HG02763 (cell line): Measurements from ENCODE around the gene GARIN5A.

ENCODE experiments used
- ATAC-seq: cut with Tn5 transposase; IDR thresholded peaks from one replicate; pipeline ENCODE4 v1.9.1; 2021; ENCODE audit warnings: mild to moderate bottlenecking, moderate library complexity; ENCODE audit not compliant: unreplicated experiment

GARIN5A gene

DNA sequence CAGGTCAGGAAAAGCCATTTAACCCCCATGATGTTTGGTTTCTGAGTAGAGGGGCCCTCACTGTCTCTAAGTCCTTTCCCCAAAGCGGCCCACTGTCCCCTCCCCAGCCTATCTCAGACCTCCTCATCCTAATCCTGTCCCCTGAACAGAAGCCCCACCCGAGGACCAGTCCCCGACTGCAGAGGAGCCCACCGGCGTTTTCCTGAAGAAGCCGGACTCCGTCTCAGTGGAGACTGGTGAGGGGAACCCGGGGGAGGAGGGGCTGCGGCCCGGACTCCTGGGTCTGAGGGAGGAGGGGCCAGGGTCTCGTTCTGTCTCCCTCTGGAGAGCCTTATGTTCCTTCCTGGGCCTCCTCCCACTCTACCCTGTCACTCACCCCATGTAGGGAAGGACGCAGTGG is 41.0 kb downstream of the GARIN5A start:
- no peak for ATAC-seq

DNA sequence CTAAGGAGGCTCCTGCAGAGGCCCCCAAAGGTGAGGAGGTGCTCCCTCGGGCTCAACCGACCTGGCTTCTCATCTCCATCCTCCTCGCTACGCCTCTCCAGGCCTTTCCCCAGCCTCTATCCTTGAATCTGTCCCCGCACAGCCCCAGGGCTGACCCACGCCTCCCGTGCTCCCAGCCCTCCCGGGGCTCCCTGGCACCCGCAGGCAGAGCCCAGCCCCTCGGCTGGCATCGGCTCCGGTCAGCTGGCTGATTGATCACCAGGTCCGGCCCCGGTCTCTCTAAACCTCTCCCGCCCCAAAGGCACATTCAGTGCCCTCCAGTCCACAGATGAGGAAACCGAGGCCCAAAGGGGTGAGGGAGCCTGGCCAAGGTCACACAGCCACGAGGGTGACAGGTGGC is 41.4 kb downstream of the GARIN5A start:
- ATAC-seq = no peak

DNA sequence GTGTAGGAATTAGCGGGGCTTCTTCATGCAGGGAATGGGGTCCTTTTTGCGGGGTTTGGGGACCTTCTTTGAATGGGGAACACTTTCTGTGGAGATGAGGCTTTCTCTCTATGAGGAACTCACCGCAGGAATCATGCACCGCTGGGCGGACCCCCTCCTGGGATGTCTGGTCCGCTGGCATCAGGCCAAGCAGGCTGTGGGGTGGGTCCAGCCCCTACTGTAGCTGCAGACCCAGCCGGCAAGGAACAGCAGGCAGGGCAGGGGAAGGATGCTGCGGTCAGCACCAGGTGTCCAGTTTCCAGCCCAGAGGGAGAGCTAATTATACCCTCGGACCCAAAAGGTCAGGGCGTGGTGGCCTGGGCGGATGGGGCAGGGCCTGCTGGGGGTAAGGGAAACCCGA is 42.1 kb downstream of the GARIN5A start:
- no peak for ATAC-seq

DNA sequence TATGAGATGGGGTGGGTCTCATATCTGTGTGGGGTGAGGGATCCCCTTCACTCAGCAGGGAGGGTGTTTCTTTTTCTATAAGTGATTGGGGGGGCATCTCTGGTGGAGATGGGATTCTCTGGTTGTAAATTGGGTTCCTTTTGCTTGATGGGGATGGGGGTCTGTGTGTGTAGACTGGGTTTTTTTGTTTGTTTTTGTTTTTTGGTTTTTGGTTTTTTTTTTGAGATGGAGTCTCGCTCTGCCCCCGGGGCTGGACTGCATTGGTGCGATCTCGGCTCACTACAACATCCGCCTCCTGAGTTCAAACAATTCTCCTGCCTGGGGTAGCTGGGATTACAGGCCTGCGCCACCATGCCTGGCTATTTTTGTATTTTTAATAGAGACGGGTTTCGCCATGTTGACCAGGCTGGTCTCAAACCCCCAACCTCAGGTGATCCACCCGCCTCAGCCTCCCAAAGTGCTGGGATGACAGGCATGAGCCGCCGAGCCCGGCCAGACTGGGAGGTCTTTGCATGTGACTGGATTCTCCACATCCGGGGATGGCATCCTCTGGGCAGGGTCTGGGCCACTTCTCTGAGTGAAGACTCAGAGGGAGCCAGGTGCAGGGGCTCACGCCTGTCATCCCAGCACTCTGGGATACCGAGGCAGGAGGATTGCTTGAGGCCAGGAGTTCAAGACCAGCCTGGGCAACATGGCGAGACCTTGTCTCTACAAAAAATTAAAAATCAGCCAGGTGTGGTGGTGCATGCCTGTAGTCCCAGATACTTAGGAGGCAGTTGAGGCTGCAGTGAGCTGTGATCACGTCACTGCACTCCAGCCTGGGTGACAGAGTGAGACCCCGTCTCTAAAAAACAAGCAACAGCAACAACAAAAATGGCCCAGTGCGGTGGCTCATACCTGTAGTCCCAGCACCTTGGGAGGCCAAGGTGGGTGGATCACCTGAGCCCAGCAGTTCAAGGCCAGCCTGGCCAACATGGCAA is 43.2 kb downstream of the GARIN5A start:
- no peak for ATAC-seq

DNA sequence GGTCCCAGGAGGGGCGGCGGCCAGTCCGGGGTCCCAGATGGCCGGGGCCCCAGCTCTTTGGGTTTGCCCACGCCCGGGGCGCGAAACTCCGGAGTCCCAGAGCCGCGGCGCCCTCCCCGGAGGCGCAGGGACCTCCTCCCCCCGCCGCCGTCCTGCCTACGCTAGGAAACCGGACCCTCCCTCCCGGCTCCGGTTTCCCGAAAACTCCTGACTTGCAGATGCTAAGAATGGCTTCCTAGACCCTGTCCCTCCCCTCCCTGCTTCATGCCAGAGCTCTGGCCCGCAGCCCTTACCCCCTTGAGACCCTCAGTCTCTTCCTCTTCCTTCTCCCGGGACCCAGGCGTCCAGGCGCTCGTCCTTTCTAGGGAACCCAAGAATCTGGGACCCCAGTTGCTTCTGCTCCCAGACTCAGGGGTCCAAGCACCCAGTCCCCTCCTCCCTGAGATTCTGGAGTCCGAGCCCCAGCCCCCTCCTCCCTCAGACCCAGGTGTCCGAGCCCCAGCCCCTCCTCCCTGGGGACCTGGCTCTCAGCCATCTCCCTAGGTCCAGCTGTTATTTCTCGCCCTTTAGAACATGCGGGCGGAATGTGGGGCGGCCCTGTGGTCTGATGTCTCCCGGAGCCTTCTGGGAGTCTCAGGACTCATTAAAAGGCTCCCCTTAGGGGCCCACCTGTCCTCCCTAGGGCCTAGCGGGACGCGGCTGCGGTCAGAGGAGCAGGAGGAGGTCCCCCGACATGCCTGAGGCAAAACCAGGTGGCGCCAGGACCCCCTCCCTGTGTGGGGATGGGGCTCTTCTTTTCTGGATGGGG is 44.2 kb downstream of the GARIN5A start, which contains the start of gene MYBPC2:
MYBPC2 (plus strand) TSS at position 672 of the 808 bp plus-strand sequence; CDS start at position 734, 62 bp downstream.
- ATAC-seq = no peak

DNA sequence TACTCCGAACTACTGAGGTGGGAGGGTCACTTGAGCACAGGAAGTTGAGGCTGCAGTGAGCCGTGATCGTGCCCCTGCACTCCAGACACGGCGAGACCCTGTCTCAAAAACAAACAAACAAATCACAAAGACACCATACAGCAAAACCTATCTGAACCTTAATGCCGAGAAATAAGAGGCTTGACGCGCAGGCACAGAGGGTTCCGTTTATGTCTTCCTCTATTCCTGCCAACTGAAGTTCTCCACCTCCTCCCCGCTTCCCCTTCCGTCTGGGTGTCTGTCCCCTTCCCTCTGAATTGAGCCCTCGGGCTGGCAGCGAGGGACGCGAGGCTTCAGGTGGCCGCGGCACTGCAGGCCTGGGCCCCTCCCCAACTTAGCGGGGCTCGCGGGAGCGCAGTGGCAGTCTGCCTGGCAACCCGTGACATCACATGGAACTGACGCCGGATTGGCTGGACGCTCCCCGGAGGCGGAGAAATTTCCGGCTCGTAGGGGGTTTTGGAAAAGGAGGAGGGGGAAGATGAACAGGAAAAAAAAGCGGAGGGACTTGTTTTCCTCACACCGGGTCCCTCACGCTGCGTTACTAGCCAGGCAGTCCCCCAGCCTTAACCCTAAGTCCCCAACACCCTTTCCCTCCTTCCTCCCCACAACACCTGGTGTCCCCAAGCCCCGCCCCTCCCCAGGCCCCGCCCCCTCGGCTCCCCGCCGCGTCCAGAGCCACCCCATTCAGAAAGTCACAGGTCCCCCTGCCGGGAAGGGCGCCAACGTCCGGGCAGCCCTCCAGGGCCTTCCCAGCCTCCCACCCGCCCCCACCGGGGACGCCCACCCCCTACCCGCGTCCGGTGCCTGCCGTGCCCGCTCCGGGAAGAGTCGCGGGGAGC is 45.1 kb downstream of the GARIN5A start:
- ATAC-seq = peak; percentile 75

DNA sequence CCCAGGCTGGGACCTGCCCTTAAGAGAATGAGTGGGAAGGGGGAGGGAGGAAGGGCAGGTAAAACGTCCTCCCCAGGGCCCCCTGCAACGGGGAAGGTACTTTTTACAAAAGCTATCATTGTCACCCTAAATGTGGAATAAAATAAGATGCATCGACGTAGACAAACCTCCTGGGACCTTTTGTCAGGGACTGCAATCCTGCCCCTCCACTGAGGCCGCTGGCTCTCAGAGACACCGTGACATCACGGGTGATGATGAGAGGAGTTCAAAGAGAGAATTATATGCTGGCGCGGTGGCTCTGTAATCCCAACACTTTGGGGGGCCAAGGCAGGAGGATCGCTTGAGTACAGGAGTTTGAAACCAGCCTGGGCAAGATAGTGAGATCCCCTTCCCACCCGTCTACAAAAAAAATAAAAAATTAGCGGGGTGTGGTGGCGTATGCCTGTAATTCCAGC is 45.7 kb downstream of the GARIN5A start:
- no peak for ATAC-seq

DNA sequence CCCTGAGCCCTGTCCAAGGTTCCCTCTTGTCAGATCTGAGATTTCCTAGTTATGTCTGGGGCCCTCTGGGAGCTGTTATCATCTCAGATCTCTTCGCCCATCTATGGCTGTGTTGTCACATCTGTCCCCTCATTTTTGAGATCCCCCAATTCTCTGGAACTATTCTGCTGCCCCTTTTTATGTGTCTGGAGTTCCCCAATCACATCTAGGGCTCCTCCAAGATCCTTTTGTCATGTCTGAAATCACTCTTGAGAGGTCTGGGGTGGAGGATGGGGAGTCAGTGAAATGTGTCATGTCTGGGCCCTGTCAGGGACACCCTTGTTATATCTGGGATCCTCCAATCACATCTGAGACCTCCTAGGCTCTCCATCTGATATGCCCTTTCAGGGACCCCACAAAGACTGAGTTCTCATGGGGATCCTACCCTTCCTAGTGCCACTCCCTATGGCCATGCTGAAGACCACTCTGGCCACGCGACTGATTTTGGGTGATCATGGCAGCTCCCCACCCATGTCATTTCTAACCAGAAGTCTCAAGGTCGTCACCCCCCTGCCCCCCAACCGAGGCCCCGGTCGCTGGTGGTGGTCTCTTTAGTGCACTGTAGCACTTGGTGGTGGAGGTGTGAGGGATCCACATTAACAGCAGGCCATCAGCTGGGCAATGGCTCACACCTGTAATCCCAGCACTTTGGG is 47.7 kb downstream of the GARIN5A start:
- ATAC-seq = no peak

DNA sequence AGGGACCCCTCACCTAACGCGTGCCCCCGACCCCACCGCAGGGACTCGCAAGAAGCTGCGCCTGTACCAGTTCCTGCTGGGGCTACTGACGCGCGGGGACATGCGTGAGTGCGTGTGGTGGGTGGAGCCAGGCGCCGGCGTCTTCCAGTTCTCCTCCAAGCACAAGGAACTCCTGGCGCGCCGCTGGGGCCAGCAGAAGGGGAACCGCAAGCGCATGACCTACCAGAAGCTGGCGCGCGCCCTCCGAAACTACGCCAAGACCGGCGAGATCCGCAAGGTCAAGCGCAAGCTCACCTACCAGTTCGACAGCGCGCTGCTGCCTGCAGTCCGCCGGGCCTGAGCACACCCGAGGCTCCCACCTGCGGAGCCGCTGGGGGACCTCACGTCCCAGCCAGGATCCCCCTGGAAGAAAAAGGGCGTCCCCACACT is 48.6 kb downstream of the GARIN5A start:
- ATAC-seq = no peak

DNA sequence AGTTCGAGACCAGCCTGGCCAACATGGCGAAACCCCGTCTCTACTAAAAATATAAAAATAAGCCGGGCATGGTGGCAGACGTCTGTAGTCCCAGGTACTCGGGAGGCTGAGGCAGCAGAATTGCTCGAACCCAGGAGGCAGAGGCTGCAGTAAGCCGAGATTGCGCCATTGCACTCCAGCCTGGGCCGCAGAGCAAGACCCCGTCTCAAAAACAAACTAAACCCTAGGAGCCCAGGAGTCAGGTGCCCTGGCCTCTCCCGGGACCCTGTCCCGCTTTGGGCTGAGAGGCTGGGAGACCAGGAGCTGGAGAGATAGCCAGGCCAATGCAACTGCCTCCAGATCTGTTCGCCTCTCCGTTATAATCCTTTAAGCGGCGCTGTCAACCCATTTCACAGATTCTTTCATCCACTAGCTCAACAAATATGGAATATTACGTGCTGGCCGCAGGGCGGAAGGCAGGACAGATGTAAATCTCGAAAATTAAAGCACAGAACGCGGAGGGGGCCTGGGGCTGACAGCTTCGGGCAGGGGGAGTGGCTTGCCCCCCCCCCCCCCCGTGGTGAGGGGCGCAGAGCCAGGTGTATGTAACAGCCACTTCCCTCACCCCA is 49.2 kb downstream of the GARIN5A start:
- ATAC-seq = no peak

DNA sequence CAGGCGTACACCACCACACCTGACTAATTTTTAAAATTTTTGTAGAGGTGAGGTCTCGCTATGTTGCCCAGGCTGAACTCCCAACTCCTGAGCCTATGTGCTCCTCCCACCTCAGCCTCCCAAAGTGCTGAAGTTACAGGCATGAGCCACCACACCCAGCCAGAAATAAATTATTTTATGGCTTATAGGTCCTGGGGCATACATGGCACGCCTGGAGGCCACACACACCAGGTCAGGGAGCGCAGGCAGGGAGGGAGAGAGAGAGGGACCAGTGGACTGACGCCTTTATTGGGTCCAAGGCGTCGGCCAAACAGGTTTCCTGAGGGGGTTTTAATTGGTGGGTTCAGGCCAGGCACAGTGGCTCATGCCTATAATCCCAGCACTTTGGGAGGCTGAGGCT is 51.1 kb downstream of the GARIN5A start:
- no peak for ATAC-seq

DNA sequence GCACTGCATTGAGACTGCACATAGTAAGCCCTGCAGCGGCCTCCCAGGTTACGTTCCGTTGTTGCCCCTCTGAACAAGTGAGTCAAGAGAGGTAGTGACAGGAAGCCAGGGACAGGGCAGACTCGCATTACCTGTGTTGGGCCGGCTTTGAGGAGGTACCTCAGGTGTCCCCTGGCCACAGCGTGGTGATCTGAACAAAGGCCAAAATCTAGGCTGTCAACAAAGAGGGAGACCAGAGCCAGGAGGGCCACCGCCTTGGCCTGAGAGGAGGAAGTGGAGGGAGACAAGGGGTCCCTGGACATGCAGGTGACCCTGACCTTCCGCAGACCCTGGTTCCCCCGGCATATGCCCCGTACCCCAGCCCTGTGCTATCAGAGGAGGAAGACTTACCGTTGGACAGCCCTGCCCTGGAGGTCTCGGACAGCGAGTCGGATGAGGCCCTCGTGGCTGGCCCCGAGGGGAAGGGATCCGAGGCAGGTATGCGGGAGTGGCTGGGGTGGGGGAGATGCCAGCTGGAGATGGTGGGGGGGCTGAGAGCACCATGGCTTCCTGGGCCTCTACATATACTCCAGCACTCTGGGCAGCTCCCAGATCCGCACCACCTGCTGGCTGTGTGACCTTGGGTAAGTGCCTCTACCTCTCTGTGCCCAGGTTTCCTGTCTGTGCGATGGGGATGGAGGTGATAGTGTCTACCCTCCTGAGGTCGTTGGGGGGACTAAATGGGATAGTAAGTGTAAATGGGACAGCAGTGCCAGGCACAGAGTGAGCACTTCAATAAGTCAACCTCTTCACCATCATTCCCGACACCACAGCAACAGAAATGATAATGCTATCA is 53.2 kb downstream of the GARIN5A start:
- no peak for ATAC-seq

DNA sequence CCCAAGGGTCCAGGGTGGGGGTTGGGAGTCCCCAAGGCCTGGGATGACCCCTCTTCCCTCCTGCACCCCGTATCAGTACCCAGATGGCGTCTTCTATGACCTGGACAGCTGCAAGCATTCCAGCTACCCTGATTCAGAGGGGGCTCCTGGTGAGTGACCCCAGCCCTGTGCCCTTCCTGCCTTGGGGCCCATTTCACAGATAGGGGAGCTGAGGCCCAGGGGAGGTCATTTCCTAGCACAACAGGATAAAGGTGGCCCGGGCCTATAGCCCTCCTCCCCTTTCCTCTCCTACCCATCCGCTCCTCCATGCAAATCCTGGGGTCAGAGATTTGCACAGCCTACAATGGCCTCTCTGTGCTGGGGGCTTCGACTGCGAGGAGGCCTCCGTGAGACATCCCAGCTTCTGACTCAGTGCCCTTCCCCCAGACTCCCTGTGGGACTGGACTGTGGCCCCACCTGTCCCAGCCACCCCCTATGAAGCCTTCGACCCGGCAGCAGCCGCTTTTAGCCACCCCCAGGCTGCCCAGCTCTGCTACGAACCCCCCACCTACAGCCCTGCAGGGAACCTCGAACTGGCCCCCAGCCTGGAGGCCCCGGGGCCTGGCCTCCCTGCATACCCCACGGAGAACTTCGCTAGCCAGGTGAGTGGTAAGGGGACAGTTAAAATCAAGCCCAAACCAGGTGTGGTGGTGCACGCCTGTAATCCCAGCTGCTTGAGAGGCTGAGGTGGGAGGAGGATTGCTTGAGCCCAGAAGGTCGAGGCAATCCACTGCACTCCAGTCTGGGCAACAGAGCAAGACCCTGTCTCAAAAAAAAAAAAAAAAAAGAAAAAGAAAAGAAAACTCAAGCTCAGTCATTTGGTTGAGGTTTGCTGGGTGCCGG is 54.0 kb downstream of the GARIN5A start:
- ATAC-seq = no peak

DNA sequence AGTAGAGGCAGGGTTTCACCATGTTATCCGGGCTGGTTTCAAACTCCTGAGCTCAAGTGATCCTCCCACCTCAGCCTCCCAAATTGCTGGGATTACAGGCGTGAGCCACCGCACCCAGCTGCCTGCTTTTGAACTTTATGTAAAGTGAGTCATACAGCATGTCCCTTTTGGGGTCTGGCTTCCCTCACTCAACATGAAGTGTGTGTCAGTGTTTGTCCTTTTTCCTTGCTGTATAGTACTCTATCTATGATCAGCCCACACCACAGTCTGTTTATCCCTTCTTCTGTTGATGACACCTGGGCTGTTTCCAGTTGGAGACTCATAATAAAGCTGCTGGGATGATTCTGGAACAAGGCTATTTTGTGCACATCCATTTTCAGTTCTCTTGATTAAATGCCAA is 55.8 kb downstream of the GARIN5A start:
- ATAC-seq = no peak

DNA sequence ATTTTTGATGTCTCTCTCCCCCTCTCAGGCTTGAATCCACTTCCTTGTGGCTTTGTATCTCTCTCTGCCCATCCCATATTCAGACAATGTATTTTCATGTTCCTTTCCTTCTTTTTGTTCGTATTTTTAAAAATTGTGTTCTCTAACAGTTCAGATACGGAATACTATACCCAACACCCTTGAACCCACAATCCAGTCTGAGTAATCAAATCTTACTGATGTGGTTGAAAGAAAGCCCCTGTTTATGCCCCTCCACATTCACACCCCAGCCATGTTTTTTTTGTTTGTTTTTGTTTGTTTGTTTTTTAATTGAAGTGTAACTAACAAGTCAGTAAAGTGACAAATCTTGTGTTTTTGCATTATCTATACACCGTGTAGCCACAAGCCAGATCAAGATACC is 56.5 kb downstream of the GARIN5A start:
- no peak for ATAC-seq

DNA sequence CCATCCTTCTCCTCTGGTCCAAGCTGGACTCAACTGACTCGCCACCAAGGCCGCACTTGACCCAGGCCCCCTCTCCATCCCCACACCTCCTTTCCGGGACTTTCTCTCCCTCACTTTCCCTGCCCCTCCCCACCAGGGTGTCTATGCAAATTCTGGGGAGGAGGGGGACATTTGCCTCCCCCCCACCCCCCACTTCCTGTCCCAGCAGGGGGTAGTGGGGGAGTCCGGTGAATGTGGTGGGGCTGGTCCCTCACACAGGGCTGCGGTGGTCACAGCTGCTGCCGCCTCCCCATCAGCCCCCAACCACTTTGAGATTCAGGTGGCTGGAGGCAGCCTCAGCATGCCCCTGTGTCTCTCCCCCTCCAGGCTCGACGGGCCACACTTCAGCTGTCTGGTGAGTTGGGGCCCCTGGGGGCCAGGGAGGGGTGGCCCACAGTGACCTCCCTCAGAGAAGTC is 57.0 kb downstream of the GARIN5A start:
- no peak for ATAC-seq

DNA sequence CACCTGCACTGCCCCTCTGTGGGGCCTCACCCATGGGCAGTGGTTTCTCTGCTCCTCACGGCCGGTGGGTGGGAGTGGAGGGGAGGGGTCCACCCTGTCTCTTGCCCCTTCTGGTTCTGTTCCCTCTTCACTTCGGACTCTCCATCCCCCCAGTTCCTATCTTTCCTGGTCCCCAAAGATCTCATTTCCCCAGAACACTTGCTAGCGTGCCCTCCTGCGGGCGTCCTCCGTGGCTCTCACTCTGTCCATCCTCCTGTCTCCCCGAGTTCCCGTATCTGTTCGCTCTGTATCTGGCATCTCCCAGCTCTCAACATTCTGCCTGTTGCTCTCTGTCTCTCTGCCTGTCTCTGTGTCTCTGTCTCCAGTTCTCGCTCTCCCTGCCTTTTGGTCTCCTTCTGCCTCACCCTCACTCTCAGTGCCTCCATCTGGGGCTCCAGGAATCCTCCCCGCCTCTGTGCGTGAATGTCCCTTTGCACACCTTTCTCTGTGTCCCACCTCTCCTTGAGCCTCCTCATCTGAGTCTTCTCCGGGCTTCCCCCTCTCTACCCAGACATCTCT is 57.5 kb downstream of the GARIN5A start:
- ATAC-seq = no peak
